ENCODE data around the gene MAN1C1. TPM values are rescaled to one million over a fixed set of nuclear protein-coding genes. Genes with fewer than 3 reads are reported as not detected.
"Not testable (repeated sequence)": the region's sequence is repeated elsewhere in the genome, so short reads cannot be mapped to it uniquely, and the experiment has no call there.

The MAN1C1 gene
- polyA plus RNA-seq, 1 of the 3 experiments (the other 2 are of a cell fraction) = 0.20 TPM

DNA sequence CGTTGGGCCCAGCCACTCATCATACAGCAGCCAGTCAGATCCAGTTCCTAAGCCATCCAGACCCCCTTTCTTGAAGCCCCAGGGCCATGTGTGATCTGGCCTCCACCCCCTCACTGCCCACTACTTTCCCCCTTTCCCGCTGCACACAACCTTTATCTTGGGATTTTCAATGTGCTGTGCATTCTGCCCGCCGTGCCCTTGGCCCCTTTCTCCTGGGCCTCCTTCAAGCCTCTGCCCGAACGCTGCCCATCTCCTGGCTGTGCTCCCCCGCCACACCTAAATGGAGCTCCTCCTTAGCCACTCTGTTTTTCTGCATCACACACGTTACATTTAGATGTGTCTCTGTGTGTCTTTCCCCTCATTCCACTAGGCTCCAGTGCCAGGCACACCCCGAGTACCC is 116.7 kb downstream of the MAN1C1 start:
- WGBS (ENCODE audit: low lambda C conversion rate) = 73% methylated on average over 9 of the region's 9 CpGs
- Histone ChIP-seq H3K36me3 (replicated peaks in 1 of 2; ENCODE audit: control insufficient read depth in 1 of 2, insufficient read depth in 2 of 2, low read length in 1 of 2) (no peaks in the 10 kb centered on the region), H3K27ac (ENCODE audit: low read depth in 2 of 2, low read length in 1 of 2) (no peak overlapping the region; a peak in 1 of 4 replicates), H4K20me1 (ENCODE audit: insufficient read depth) (no peaks in the 10 kb centered on the region), H3K79me2 (ENCODE audit: insufficient read depth) (no peaks in the 10 kb centered on the region), H3K9ac (no peak overlapping the region), H3K4me1 (ENCODE audit: control insufficient read depth in 1 of 2, insufficient read depth in 2 of 2, low read depth in 1 of 2, low read length in 1 of 2) (peaks cover 0 to 53% of the 10 kb centered on the region in 2 experiments; a peak in 2 of 4 replicates), H3F3A (replicated peaks; ENCODE audit: insufficient read depth) (no peaks in the 10 kb centered on the region), H3K27me3 (ENCODE audit: insufficient read depth) (0 out of 2 replicates have a peak, but pooled peaks cover 6% of the 10 kb centered on the region), H3K9me3 (no peaks in the 10 kb centered on the region), H3K4me2 (no peak overlapping the region), H3K4me3 (ENCODE audit: low read depth in 2 of 2, low read length in 1 of 2) (no peak overlapping the region), H2AFZ (ENCODE audit: low read depth) (no peak overlapping the region), H3K9me2 (no peaks in the 10 kb centered on the region)
- no peak for DNase-seq
- ChIA-PET POLR2A (interaction anchor here (1.2 kb wide), 1 partner anchor 10 kb away, joined by 4 read pairs; no protein-coding TSS in a partner anchor), CTCF (interaction anchor here (0.7 to 3.3 kb wide), 6 partner anchors 9 to 161 kb away, joined by 3 to 12 read pairs (median 4); no protein-coding TSS in a partner anchor)
- TF ChIP-seq, protein P1, sequence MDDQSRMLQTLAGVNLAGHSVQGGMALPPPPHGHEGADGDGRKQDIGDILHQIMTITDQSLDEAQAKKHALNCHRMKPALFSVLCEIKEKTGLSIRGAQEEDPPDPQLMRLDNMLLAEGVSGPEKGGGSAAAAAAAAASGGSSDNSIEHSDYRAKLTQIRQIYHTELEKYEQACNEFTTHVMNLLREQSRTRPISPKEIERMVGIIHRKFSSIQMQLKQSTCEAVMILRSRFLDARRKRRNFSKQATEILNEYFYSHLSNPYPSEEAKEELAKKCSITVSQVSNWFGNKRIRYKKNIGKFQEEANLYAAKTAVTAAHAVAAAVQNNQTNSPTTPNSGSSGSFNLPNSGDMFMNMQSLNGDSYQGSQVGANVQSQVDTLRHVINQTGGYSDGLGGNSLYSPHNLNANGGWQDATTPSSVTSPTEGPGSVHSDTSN (IDR thresholded peaks at IDR 0.05) = no peak
- TF ChIP-seq NFIC (IDR thresholded peaks at IDR 0.05; ENCODE audit: borderline replicate concordance) (no peak), NRF1 (IDR thresholded peaks at IDR 0.05; ENCODE audit: low read depth, low read length) (no peak), TCF12 (IDR thresholded peaks at IDR 0.05) (no peak), FOXM1 (IDR thresholded peaks at IDR 0.05; ENCODE audit: low read depth) (no peak), SMC3 (IDR thresholded peaks at IDR 0.05; ENCODE audit: low read depth, low read length) (no peak), POLR2AphosphoS5 (IDR thresholded peaks at IDR 0.05; ENCODE audit: low read depth, low read length) (no peak), CHD2 (IDR thresholded peaks at IDR 0.05; ENCODE audit: low read length, partially characterized antibody) (no peak), GATA2 (CRISPR knock-in tag; IDR thresholded peaks at IDR 0.05) (no peak)
- TF ChIP-seq, protein P2, sequence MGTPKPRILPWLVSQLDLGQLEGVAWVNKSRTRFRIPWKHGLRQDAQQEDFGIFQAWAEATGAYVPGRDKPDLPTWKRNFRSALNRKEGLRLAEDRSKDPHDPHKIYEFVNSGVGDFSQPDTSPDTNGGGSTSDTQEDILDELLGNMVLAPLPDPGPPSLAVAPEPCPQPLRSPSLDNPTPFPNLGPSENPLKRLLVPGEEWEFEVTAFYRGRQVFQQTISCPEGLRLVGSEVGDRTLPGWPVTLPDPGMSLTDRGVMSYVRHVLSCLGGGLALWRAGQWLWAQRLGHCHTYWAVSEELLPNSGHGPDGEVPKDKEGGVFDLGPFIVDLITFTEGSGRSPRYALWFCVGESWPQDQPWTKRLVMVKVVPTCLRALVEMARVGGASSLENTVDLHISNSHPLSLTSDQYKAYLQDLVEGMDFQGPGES (IDR thresholded peaks at IDR 0.05; ENCODE audit: low read depth, low read length) = no peak
- TF ChIP-seq, protein P3, sequence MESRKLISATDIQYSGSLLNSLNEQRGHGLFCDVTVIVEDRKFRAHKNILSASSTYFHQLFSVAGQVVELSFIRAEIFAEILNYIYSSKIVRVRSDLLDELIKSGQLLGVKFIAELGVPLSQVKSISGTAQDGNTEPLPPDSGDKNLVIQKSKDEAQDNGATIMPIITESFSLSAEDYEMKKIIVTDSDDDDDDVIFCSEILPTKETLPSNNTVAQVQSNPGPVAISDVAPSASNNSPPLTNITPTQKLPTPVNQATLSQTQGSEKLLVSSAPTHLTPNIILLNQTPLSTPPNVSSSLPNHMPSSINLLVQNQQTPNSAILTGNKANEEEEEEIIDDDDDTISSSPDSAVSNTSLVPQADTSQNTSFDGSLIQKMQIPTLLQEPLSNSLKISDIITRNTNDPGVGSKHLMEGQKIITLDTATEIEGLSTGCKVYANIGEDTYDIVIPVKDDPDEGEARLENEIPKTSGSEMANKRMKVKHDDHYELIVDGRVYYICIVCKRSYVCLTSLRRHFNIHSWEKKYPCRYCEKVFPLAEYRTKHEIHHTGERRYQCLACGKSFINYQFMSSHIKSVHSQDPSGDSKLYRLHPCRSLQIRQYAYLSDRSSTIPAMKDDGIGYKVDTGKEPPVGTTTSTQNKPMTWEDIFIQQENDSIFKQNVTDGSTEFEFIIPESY (IDR thresholded peaks at IDR 0.05; ENCODE audit: borderline replicate concordance, low read depth) = no peak
- TF ChIP-seq, protein P4, sequence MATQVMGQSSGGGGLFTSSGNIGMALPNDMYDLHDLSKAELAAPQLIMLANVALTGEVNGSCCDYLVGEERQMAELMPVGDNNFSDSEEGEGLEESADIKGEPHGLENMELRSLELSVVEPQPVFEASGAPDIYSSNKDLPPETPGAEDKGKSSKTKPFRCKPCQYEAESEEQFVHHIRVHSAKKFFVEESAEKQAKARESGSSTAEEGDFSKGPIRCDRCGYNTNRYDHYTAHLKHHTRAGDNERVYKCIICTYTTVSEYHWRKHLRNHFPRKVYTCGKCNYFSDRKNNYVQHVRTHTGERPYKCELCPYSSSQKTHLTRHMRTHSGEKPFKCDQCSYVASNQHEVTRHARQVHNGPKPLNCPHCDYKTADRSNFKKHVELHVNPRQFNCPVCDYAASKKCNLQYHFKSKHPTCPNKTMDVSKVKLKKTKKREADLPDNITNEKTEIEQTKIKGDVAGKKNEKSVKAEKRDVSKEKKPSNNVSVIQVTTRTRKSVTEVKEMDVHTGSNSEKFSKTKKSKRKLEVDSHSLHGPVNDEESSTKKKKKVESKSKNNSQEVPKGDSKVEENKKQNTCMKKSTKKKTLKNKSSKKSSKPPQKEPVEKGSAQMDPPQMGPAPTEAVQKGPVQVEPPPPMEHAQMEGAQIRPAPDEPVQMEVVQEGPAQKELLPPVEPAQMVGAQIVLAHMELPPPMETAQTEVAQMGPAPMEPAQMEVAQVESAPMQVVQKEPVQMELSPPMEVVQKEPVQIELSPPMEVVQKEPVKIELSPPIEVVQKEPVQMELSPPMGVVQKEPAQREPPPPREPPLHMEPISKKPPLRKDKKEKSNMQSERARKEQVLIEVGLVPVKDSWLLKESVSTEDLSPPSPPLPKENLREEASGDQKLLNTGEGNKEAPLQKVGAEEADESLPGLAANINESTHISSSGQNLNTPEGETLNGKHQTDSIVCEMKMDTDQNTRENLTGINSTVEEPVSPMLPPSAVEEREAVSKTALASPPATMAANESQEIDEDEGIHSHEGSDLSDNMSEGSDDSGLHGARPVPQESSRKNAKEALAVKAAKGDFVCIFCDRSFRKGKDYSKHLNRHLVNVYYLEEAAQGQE (IDR thresholded peaks at IDR 0.05; ENCODE audit: low read depth, low read length) = no peak

DNA sequence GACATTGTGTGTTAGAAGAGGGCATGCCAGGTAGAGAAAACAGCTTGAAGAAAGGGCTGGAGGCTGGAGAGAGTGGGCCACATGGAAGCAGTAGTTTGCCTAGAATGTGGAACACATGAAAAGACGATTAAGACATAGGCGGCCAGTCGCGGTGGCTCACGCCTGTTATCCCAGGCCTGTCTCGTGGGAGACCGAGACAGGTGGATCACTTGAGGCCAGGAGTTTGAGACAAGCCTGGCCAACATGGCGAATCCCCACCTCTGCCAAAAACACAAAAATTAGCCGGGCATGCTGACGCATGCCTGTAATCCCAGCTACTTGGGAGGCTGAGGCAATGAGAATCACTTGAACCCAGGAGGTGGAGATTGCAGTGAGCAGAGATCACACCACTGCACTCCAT is 118.4 kb downstream of the MAN1C1 start:
- not testable (repeated sequence) for H3K9me3 ChIP-seq; H3K79me2 ChIP-seq (ENCODE audit: insufficient read depth)

More for the DNA sequence above, 118.4 kb downstream of the MAN1C1 start:
- POLR2A ChIA-PET; DNase-seq; H3K36me3 ChIP-seq (replicated peaks in 1 of 2; ENCODE audit: control insufficient read depth in 1 of 2, insufficient read depth in 2 of 2, low read length in 1 of 2); H3F3A ChIP-seq (replicated peaks; ENCODE audit: insufficient read depth); H3K4me3 ChIP-seq (ENCODE audit: low read depth in 2 of 2, low read length in 1 of 2); H3K4me2 ChIP-seq; H3K27ac ChIP-seq (ENCODE audit: low read depth in 2 of 2, low read length in 1 of 2); H3K9ac ChIP-seq; H3K9me2 ChIP-seq; H3K27me3 ChIP-seq (ENCODE audit: insufficient read depth); H2AFZ ChIP-seq (ENCODE audit: low read depth); H4K20me1 ChIP-seq (ENCODE audit: insufficient read depth): not testable (repeated sequence)
- CTCF ChIA-PET = interaction anchor here (0.9 to 3.3 kb wide), 3 partner anchors 9 to 116 kb away, joined by 4 to 12 read pairs (median 11); no protein-coding TSS in a partner anchor
- H3K4me1 ChIP-seq (ENCODE audit: control insufficient read depth in 1 of 2, insufficient read depth in 2 of 2, low read depth in 1 of 2, low read length in 1 of 2) = peaks cover 0 to 44% of the 10 kb centered on the region in 2 experiments; a peak in 2 of 4 replicates
- WGBS (ENCODE audit: low lambda C conversion rate) = 81% methylated on average over 10 of the region's 10 CpGs
